HG03442 (cell line): ENCODE measurements around the gene SLC30A7.
"Not testable (repeated sequence)": the region's sequence is repeated elsewhere in the genome, so short reads cannot be mapped to it uniquely, and the experiment has no call there.

ENCODE experiments used
- ATAC-seq: cut with Tn5 transposase; IDR thresholded peaks from one replicate; pipeline ENCODE4 v1.9.1; 2021; ENCODE audit warnings: mild to moderate bottlenecking, moderate library complexity; ENCODE audit not compliant: unreplicated experiment

SLC30A7 gene, protein sequence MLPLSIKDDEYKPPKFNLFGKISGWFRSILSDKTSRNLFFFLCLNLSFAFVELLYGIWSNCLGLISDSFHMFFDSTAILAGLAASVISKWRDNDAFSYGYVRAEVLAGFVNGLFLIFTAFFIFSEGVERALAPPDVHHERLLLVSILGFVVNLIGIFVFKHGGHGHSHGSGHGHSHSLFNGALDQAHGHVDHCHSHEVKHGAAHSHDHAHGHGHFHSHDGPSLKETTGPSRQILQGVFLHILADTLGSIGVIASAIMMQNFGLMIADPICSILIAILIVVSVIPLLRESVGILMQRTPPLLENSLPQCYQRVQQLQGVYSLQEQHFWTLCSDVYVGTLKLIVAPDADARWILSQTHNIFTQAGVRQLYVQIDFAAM

DNA sequence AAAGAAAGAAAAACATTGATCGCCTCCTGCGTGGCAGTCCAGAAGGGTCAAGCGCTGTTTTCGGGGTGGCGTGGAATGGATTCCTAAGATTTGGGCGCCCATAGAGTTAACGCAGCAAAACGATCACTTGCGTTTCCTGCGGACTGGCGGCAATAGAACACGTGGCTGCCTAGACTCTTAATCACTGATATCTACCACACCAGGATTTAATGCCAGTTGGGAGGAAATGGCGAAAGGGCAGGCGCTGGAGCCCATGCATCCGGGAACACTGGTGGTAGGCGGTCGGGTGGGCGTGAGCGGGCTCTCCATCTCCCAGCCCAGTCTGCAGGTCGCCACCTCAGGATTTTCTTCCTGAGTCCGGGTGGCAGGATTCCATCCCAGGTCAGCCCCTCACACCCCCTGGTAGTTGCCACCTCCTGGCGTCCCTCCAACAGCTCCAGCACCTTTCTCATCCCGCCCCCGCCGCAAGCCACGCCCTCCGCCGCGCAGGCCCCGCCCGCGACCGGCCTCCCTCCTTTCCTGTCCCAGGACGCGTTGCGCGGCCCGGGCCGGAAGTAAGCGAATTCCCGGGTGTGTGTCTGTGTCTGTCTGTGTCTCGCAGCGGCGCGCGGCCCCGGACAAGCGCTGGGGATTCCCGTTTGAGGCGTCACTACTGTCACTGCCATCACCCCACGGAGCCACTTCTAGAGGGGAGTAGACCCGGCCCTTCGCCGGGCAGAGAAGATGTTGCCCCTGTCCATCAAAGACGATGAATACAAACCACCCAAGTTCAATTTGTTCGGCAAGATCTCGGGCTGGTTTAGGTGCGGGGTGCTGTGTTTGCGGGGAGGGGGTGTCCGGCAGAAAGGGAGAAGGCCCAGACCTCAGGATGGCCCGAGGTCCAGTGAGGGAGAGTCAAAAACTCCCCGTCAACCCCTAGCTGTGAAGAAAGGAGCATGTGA is at the start of gene SLC30A7:
TSS of gene SLC30A7 (plus strand) at position 551 of the 941 bp plus-strand sequence. CDS start at position 724, 173 bp downstream.
- peak; percentile 78 for ATAC-seq

DNA sequence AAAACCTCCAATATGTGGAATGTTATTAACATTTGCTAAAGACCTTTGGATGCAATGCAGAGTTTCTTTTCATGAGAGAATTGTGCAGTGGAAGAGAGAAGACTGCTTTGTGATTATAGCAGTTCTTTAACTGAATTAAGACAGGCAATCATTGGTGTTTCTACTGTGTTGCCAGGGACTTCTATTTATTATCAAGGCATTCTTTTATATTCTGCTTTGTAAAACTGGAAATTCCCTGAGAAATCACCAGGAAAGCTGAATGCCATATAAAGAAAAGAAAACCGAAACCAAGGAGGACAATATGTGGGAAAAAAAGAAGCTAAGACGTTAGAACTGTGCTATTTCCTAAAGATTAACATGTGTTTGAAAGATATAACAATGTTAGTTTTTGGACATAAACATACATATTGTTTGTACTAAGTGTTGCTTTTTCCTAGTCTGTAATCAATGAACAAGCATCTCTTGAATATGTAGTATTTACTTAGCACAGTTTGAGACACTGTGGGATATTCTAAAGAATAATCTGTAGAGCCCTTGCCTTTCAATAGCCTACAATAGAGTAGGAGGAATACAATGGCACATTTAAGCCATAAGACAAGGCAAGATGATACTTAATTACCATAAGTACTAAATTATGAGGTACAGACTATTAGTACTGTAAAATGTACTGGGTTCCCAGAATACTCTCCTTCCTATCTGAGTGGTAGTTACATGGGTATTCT is 48.4 kb upstream of the SLC30A7 start:
- ATAC-seq = no peak

DNA sequence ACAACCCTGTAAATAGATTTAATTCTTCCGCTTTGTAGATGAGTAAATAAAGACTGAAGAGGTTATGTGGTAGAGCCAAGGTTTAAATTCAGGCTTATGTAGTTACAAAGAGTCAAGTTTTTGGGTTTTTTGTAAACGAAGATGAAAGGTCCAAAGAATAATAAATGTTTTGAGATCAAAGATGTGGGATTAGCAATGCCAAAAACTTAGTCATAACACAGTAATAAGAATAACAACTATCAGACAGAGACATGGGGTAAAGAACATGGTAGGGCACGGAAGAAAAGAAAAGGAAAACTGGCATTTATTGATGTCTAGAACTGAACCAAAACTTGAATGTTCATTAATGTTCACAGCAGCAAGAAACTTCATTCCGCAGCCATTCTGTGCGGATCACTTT is 44.2 kb upstream of the SLC30A7 start:
- ATAC-seq = no peak

DNA sequence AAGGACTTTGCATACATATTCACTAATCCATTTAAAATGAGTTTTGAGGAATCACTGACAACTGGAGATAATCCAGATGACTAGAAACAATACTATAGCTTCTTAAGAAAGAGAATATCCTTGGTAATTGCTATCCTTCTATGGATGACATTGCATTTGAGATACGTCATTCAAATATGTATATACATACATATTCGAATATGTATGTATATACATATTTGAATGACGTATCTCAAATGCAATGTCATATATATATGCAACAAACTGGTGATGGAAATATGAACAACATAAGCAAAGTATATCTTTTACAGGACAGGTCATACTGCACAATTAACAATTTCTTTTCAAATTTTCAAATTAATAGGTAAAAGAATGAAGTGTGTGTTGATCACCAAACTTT is 42.9 kb upstream of the SLC30A7 start:
- ATAC-seq = no peak

DNA sequence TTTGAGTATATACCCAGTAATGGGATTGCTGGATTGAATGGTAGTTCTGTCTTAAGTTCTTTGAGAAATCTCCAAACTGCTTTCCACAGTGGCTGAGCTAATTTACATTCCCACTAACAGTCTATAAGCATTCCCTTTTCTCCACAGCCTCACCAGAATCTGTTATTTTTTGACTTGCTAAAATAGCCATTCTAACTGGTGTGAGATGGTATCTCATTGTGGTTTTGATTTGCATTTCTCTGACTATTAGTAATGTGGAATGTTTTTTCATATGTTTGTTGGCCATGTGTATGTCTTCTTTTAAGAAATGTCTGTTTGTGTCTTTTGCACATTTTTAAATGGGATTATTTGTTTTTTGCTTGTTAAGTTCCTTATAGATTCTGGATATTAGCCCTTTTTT is 40.8 kb upstream of the SLC30A7 start:
- not testable (repeated sequence) for ATAC-seq

DNA sequence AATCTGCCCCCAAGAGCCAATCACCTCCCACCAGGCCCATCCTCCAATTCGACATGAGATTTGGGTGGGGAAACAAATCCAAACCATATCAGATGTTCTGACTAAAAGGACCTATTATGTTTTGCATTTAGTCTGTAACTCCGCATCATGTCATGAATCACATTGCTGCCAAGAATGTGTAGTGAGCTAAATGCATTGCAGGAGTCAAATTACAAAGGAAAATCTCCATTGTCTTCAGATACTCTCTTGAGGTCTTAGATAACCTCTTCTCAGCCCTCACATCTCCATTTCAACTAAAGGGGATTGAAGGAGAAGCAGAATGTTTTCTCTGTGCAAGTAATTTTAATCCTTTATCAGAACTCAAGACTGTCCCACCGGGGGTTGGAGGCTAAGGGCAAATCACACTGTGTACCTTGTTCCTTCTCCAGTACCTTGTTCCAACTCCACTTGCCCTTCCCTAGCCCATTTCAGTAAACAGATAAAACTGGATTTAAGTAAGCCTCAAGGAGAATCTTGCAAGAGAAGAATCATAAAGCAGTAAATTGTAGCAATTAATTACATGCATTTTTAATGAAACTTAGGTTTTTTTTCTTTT is 35.4 kb upstream of the SLC30A7 start:
- no peak for ATAC-seq

DNA sequence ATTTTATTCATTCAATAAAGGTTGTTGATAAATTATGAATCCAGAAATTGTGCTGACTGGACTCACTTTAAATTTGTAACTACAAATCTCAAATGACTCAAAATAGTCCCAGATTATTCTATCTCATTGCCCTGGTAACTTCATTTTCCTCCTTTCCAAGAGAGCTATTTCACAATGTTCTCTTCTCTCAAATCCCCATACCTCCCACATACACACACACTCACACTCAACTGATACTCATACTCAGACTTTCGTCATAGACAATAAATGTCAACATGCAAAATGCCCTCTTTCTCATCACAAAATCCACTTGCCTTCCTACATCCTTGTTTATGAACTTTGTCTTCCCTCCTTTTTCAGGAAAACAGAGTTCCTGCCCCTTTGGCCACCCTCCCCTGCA is 34.5 kb upstream of the SLC30A7 start:
- no peak for ATAC-seq

DNA sequence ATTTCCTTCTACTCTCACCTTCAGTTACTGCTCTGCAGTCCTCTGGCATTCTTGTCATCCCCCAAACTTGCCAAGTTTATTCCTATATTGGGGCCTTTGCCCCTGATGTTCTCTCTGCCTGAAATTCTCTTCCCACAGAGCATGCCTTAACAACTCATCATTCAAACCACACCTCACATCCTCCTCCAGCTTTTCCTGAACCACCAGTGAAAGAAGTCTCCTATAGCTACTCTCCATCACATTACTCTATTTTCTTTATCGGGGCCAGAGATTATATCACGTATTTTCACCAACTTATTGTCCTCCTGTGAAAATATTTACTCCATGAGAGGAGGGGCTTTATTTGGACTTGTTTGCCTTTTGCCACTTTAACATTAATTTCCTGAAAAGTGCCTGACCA is 33.3 kb upstream of the SLC30A7 start:
- ATAC-seq = no peak

DNA sequence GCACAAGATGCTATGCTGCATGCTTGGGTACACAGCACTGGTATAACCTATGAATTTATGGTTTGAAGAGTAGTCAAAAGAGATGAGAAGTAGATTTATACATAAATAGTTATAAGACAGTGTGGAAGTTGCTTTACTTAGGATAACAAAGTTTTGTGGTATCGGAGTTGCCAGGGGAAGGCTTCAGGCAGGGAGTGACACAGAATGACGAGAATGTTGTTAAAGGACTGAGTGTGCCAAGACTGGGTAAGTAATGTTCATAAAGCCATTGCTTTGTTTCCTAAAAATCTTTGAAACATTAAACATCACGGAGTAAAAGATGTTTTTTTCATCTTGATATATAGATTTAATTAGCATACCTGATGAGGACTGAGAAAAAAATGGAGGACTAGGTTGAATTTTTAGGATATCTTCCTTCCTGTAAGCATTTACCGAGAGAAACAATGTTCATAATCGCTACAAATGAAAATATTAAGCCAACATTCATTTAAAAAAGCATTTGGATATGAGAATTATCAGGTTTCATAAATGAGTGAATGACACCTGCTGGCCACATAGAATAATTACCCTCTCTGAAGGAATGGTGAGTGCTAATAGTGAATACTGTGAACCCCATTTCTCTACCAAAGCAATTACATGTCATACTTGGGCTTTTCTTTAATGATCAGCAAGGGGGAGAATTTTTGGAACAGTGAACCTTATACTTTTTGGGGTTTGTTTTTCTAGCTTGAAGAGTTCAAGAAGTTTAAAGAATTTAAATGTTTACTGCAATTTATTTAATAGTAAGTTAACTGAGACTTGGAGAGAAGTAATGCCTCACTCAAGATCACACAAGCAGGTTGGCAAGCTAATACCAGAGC is 29.6 kb upstream of the SLC30A7 start:
- ATAC-seq = peak; percentile 67

DNA sequence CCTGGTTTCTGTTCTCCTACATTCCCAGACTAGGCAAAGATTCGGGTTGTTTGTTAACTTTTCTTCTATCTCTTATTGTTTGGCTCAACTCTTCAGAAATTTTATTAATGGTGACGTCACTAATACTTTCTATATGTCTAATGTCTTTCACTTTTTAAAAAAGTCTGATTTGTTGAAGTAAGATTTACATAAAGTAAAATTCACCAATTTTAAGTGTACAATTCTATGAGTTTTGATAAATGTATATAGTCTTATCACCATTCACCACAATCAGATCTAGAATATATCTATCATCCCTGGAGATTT is 29.0 kb upstream of the SLC30A7 start:
- no peak for ATAC-seq

DNA sequence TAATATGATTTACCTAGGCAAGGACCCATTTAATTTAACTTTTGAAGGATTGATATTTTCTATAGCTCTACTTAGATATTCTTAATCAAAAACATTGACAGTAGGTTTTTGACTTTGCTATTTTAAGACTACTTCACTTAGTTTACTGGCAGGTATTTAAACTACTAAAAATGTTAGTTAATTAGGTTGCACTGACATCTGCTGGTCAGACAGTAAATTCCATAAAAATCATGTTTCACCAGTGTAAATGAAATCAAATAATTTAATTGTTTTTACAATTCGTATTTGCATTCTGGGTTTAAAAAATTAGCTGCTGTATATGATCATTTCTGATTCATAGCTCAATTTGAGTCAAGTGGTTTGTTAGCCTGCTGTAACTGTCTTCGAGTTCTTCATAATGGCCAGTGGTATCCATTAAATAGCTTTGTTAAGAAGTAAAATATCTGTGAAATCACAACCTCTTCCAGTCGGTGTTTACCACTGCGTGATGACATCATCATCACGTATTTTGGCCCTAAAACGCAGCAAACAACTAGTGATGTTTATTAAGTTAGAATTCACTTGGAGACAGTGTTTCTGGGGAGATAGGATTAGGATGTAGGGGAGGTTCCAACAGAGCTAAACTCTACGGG is 27.4 kb upstream of the SLC30A7 start:
- ATAC-seq = no peak

DNA sequence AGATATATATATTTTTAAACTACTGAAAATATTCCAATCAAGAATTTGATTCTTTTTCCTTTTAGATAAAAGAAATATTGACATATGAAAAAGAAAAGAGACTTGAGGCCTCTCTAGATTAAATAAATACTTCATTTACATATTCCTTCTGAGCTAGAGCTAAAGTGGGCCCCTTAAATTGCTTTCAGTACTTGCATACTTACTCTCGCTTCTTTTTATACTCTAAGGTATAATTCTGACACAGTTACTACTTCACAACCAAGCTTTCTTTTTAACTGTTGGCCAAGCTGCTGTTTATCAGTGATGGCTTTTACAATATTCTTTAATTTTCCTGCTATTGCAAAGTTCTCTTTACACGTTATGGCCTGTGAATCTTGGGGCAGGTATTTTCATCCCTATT is 25.9 kb upstream of the SLC30A7 start:
- no peak for ATAC-seq

DNA sequence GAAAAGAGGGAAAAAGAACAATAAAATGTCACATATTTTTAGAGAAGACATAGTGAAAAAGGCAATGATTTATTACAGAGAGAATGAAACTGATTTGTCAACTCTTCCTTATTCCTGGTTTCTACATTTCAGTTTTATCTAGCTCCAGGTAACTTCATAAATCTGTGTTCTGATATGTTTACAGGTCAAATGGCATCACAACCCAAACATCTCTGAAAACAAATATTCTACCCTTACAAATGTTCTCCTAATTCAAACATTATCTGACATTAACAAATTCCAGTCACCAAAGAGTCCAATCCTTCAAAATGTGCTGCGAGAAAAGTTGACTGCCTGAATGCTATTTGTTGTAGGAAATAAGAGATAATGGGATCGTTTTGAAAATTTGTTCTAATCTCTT is 21.5 kb upstream of the SLC30A7 start:
- ATAC-seq = no peak

DNA sequence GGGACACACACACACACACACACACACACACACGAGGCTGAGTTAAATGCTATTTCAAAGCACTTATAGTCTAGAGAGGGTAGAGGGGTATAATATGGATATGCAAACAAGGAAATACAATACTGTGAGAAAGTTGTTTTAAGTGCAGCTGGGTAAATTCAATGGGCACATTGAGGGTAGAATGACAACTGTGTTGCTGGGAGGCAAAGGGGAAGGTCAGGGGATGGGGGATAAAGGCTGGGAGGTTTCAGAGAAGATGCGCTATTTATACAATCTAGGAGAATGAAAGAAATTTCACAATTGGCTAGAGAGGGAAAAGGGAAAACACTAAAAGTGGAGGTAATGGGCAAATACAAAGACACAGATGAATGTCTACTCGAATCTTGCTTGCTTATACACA is 20.7 kb upstream of the SLC30A7 start:
- no peak for ATAC-seq

DNA sequence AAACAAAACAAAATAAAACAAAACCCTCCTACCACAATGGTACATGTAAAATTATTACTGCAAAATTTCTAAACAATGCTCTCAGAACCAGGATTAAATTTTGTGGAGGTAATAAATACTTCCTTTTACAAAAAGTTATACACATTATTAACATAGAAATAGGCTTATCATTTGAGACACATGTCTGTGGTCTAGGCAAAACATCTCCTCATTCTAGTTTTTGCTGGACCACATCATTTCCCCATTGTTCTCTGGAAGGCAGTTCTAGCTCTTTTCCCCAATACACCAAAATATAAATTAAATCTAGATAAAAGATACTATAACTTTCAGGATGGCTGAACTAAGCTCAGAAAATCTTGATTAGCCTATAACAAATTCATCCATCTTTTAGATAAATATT is 19.6 kb upstream of the SLC30A7 start:
- ATAC-seq = no peak

DNA sequence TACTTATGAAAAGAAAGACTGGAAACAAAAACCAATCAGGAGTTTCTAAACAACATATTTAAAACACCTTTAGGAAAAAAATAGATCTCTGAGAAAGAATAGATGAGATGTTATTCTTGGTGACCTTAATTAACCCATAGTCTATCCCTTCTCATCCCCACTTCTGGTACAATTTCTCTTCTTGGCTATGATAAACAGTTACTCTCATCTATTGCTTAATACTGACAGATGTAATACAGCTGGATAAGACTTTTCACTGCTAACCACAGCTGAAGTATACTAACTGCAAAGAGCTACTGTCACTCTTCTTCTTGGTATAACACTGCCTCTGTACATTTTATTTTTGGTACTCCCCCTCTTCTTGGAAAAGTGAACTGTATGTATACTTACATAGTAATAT is 16.5 kb upstream of the SLC30A7 start:
- ATAC-seq = no peak

DNA sequence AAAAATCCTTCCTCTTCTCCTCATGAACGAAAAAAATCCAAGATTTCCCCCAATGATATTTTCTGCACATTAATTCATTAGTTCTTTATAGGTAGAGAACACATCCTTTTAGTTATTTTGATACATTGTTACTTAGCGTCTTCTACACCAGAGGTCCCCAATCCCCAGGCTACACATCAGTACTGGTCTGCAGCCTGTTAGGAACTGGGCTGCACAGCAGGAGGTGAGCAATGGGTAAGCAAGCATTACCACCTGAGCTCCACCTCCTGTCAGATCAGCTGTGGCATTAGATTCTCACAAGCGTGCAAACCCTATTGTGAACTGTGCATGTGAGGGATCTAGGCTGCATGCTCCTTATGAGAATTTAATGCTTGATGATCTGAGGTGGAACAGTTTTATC is 14.2 kb upstream of the SLC30A7 start:
- ATAC-seq = no peak

DNA sequence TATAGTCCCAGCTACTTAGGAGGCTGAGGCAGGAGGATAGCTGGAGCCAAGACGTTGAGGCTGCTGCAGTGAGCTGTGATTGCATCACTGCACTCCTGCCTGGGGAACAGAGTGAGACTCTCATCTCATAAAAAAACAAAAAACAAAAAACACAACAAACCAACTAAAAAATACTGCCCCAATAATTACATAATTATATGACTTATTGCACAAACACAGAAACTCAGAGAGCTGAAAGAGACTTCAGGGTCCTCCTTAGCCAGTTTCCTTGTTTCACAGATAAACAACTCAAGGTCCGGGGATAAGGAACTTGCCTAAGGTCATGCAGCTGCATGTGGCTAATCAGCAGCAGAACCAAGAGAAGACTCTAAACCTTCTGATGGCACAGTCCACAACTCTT is 13.2 kb upstream of the SLC30A7 start:
- ATAC-seq = no peak

DNA sequence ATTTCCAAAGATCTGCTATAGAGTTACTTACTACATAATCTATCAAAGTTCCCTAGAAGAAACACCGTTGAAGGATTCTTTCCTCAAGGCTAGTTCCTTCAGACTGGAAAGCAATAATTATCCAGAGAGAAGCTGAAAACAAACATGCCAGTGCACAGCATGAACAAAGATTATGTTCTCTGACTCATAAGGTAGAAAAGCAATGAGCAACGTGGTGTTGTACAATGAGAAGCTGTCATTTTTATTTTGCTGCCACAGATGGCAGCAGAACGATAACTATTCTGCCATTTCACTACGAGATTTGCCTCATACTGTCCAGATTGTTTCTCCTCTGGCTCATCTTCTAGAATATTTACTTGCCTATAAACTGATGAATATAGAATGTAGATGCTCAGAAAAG is 11.9 kb upstream of the SLC30A7 start:
- no peak for ATAC-seq

DNA sequence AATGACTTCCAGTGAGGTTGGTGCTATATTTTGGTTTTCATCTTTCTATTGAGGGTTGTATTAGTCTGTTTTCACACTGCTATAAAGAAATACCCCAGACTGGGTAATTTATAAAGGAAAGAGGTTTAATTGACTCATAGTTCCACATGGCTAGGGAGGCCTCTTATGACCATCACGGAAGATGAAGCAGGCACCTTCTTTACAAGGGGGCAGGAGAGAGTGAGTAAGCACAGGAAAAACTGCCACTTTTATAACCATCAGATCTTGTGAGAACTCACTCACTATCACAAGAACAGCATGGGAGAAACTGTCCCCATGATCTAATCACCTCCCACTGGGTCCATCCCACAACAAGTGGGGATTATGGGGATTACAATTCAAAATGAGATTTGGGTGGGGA is 6.9 kb upstream of the SLC30A7 start:
- not testable (repeated sequence) for ATAC-seq
